Testis (tissue), 2 donors: ENCODE data around the gene GRID1.

Experiments used
- POLR2A ChIP-seq: fragments of 450-650 bp; IDR thresholded peaks from one replicate; pipeline ENCODE4 v1.6.1; 2017; ENCODE audit warnings: antibody characterized with exemption, mild to moderate bottlenecking, moderate library complexity
- TF ChIP-seq, protein P1 (sequence below), 3 experiments: fragments of 450-650 bp in 2 of 3; fragments of 200-600 bp in 1 of 3; sonication (generic) in 1 of 3; IDR thresholded peaks; one replicate each; pipeline ENCODE4 v1.5.1; 2016 to 2019; ENCODE audit warnings: antibody characterized with exemption in 3 of 3, mild to moderate bottlenecking in 2 of 3, moderate library complexity in 1 of 3

DNA sequence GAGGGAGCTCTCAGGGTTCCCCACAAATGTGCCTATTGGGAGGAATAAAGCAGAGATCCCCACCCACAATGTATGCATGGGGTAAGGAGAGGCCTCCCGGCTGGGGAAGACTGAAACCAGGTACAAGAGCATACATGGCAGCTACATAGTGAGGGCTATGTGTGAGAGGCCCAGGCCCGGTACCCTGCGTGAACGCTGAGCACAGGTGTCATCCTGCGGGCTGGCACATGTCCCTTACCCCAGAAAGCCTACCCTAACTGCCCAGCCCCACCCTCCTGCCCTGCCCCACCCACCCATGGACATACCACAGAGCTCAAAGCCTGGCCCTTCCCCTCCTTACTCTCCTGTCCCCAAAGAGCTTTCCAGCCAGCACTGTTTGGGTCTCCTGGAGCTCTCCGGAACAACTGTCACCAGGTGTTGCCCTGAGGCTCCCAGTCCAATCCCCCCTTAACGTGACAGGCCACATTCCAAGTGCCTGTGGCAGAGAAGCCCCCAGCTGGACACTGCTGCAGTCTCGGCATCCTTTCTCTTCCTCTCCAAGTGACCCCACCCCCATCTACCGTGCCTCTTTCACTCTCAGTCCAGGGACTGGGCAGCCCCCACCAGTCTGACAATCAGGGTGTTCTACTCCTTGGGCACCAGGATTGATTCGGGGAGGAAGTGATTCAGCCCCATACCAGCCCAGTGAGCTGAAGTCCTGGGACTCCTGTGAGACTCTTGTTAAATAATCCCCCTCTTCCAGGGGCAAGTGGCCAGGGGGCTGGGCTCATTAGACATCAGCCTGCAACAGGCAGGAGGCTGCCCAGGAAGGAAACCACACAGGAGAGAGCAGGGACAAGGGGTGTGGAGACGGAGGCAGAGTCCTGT lies 19.6 kb downstream of the GRID1 start:
- TF ChIP-seq, protein P1, sequence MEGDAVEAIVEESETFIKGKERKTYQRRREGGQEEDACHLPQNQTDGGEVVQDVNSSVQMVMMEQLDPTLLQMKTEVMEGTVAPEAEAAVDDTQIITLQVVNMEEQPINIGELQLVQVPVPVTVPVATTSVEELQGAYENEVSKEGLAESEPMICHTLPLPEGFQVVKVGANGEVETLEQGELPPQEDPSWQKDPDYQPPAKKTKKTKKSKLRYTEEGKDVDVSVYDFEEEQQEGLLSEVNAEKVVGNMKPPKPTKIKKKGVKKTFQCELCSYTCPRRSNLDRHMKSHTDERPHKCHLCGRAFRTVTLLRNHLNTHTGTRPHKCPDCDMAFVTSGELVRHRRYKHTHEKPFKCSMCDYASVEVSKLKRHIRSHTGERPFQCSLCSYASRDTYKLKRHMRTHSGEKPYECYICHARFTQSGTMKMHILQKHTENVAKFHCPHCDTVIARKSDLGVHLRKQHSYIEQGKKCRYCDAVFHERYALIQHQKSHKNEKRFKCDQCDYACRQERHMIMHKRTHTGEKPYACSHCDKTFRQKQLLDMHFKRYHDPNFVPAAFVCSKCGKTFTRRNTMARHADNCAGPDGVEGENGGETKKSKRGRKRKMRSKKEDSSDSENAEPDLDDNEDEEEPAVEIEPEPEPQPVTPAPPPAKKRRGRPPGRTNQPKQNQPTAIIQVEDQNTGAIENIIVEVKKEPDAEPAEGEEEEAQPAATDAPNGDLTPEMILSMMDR (IDR thresholded peaks at IDR 0.05): no peak
- TF ChIP-seq POLR2A: no peak
